K562 (cell line): ENCODE data around the gene CRACR2B. TPM values are rescaled to one million over a fixed set of nuclear protein-coding genes. Genes with fewer than 3 reads are reported as not detected.

Experiments
- ARNT ChIP-seq, 2 experiments: fragments of 450-650 bp; IDR thresholded peaks; 2 replicates each; pipeline ENCODE4 v1.6.1; 2016; ENCODE audit warnings: mild to moderate bottlenecking in 1 of 2
- CCNT2 ChIP-seq: IDR thresholded peaks from 2 replicates; pipeline ENCODE4 v1.6.1; 2011; ENCODE audit warnings: borderline replicate concordance, low read depth, mild to moderate bottlenecking, moderate library complexity, mixed read lengths, low read length; ENCODE audit not compliant: insufficient read length; ENCODE audit errors: extremely low read depth
- CREBBP ChIP-seq: IDR thresholded peaks from one replicate; pipeline ENCODE4 v1.6.1; 2012; ENCODE audit warnings: low read depth, mild to moderate bottlenecking, control low read depth, inconsistent platforms, low read length
- DACH1 ChIP-seq: fragments of 450-650 bp; IDR thresholded peaks from 2 replicates; pipeline ENCODE4 v1.6.1; 2018; ENCODE audit not compliant: partially characterized antibody
- ETS2 ChIP-seq: IDR thresholded peaks from 2 replicates; pipeline ENCODE4 v1.6.1; 2016; ENCODE audit warnings: borderline replicate concordance, missing genetic modification characterization, mild to moderate bottlenecking, moderate library complexity, missing compliant biosample characterization; ENCODE audit not compliant: poor library complexity, severe bottlenecking
- FOXK1 ChIP-seq: sonication (generic); formaldehyde crosslinking; IDR thresholded peaks from 2 replicates; pipeline ENCODE4 v1.8.0; 2022; ENCODE audit warnings: missing genetic modification reagents, mild to moderate bottlenecking, borderline replicate concordance
- GTF2A2 ChIP-seq: IDR thresholded peaks from 2 replicates; pipeline ENCODE4 v1.6.1; 2016; ENCODE audit warnings: mild to moderate bottlenecking, missing genetic modification characterization, missing compliant biosample characterization
- GTF2B ChIP-seq: IDR thresholded peaks from 2 replicates; pipeline ENCODE4 v1.6.1; 2011; ENCODE audit not compliant: insufficient read length; ENCODE audit errors: extremely low read depth
- HDGF ChIP-seq: fragments of 450-650 bp; IDR thresholded peaks from 2 replicates; pipeline ENCODE4 v1.6.1; 2016
- KAT8 ChIP-seq: fragments of 450-650 bp; IDR thresholded peaks from 2 replicates; pipeline ENCODE4 v1.6.1; 2016; ENCODE audit warnings: low read depth, mild to moderate bottlenecking
- MLLT1 ChIP-seq, 2 experiments: fragments of 450-650 bp; IDR thresholded peaks; 2 replicates each; pipeline ENCODE4 v1.6.1; 2016
- MTA3 ChIP-seq: fragments of 450-650 bp; formaldehyde crosslinking; IDR thresholded peaks from 2 replicates; pipeline ENCODE4 v1.6.1; 2017; ENCODE audit warnings: mild to moderate bottlenecking, borderline replicate concordance
- POLR3A ChIP-seq: IDR thresholded peaks from 2 replicates; pipeline ENCODE4 v1.6.1; 2011; ENCODE audit warnings: borderline replicate concordance, mild to moderate bottlenecking, moderate library complexity; ENCODE audit not compliant: insufficient read length, insufficient read depth; ENCODE audit errors: extremely low read depth
- RBM22 ChIP-seq: fragments of 200-400 bp; formaldehyde crosslinking; IDR thresholded peaks from 2 replicates; pipeline ENCODE4 v1.6.1; 2018; ENCODE audit warnings: low read length, low read depth; ENCODE audit not compliant: poor library complexity, severe bottlenecking
- SIX5 ChIP-seq, 2 experiments: IDR thresholded peaks; 2 replicates each; pipeline ENCODE4 v1.6.1; 2011; ENCODE audit warnings: low read length in 2 of 2, borderline replicate concordance in 1 of 2, low read depth in 1 of 2, mild to moderate bottlenecking in 1 of 2, moderate library complexity in 1 of 2; ENCODE audit not compliant: insufficient read depth in 1 of 2
- YBX1 ChIP-seq: fragments of 450-650 bp; IDR thresholded peaks from 2 replicates; pipeline ENCODE4 v1.7.1; 2016; ENCODE audit warnings: mild to moderate bottlenecking
- ZBTB11 ChIP-seq, 3 experiments: fragments of 200-800 bp in 1 of 3; fragments of 250-450 bp in 1 of 3; fragments of 450-650 bp in 1 of 3; sonication (Bioruptor Pico) in 1 of 3; sonication (Bioruptor generic) in 1 of 3; formaldehyde crosslinking in 1 of 3; IDR thresholded peaks; 2 replicates each; pipeline versions ENCODE4 v1.6.1 to v1.8.0; 2016 to 2022; ENCODE audit warnings: mild to moderate bottlenecking in 2 of 3, missing genetic modification characterization in 2 of 3, missing compliant biosample characterization in 1 of 3, moderate library complexity in 1 of 3
- ZFP36 ChIP-seq: fragments of 150-350 bp; IDR thresholded peaks from 2 replicates; pipeline ENCODE4 v1.6.1; 2018; ENCODE audit warnings: low read length, low read depth; ENCODE audit not compliant: partially characterized antibody
- ZNF146 ChIP-seq: IDR thresholded peaks from one replicate; pipeline ENCODE4 v1.6.1; 2018; ENCODE audit warnings: missing compliant biosample characterization; ENCODE audit not compliant: unreplicated experiment
- ZNF695 ChIP-seq: fragments of 450-650 bp; formaldehyde crosslinking; IDR thresholded peaks from 2 replicates; pipeline ENCODE4 v1.4.0; 2020; ENCODE audit warnings: mild to moderate bottlenecking, moderate library complexity
- polyA plus RNA-seq, 8 experiments: library from polyadenylated mRNA; depleted of rRNA in 4 of 8; stranded (reverse) in 5 of 8; unstranded in 3 of 8; fragments of >200 nt; fragmentation: Nextera tagmentation in 2 of 8; fragmentation: Illumina TruSeq in 1 of 8; extraction: Ambion mirVana in 2 of 8; extraction: Trizol in 1 of 8; gene quantifications; 2 replicates each; pipeline versions ENCODE4 v1.2.1 to v1.2.3, GENCODE V29; 2011 to 2014; ENCODE audit warnings: inconsistent platforms in 1 of 8, missing spikeins in 1 of 8
- total RNA-seq, 7 experiments: library from RNA; depleted of rRNA in 6 of 7; stranded (reverse); fragments of >200 nt in 6 of 7; fragmentation: Illumina TruSeq in 2 of 7; extraction: Trizol in 2 of 7; gene quantifications; 2 replicates each; pipeline versions ENCODE4 v1.2.1 to v1.2.3, GENCODE V29; 2011 to 2021; ENCODE audit warnings: low replicate concordance in 1 of 7

CRACR2B gene
- total and polyA plus RNA-seq, 9 of the 15 experiments (the other 6 are each of a cell fraction or from before 2014, with no cell fraction given): 0.10 to 51.0 (median 6.0) TPM

- TF ChIP-seq GTF2A2: no peak
- TF ChIP-seq FOXK1 (CRISPR knock-in tag): no peak
- peak in 1 of 3 experiments; percentile 44; a peak in 2 of 6 replicates for TF ChIP-seq ZBTB11 (CRISPR knock-in tag; IDR thresholded peaks at IDR 0.05)
- TF ChIP-seq HDGF: no peak
- TF ChIP-seq SIX5 (IDR thresholded peaks at IDR 0.05; ENCODE audit: borderline replicate concordance in 1 of 2, insufficient read depth in 1 of 2, low read depth in 1 of 2, low read length in 2 of 2): no peak
- TF ChIP-seq CREBBP: no peak
- TF ChIP-seq KAT8: no peak
- TF ChIP-seq ZNF146: no peak
- TF ChIP-seq ETS2 (tag): no peak
- no peak for TF ChIP-seq MTA3
- TF ChIP-seq POLR3A: no peak
- no peak for TF ChIP-seq ZNF695 (CRISPR knock-in tag)
- TF ChIP-seq GTF2B: no peak
- no peak for TF ChIP-seq MLLT1 (IDR thresholded peaks at IDR 0.05)
- no peak for TF ChIP-seq CCNT2
- no peak for TF ChIP-seq ARNT (IDR thresholded peaks at IDR 0.05)
- peak; percentile 44 for TF ChIP-seq RBM22
- no peak for TF ChIP-seq YBX1
- no peak for TF ChIP-seq ZFP36
- no peak for TF ChIP-seq DACH1
Observed at GRCh38 chr11:819943-820649, 7.6 kb upstream of the CRACR2B start (continued).
